ENCODE measurements around the gene CHKA. TPM values are rescaled to one million over a fixed set of nuclear protein-coding genes. Genes with fewer than 3 reads are reported as not detected.
A peak's percentile ranks its signal among the peaks of the same experiment; 100 is the strongest.

The CHKA gene
- total and polyA plus RNA-seq, 9 of the 15 experiments (the other 6 are each of a cell fraction or from before 2014, with no cell fraction given), result 3.6 to 37.0 (median 30.2) TPM

- TF ChIP-seq MNT (conservative IDR thresholded peaks at IDR 0.05) (no peak), CHD7 (IDR thresholded peaks at IDR 0.05; ENCODE audit: low read depth, low read length) (no peak), YBX1 (IDR thresholded peaks at IDR 0.05) (no peak), POU5F1 (IDR thresholded peaks at IDR 0.05; ENCODE audit: borderline replicate concordance, low read depth, low read length, partially characterized antibody) (no peak), ZNF740 (CRISPR knock-in tag; IDR thresholded peaks at IDR 0.05) (peak; percentile 68; the same call in 1 of the 2 replicates), ZNF740 (tag; IDR thresholded peaks at IDR 0.05) (no peak), MYNN (IDR thresholded peaks at IDR 0.05) (no peak), MYNN (CRISPR knock-in tag; IDR thresholded peaks at IDR 0.05) (no peak), MCM3 (IDR thresholded peaks at IDR 0.05) (no peak), HMBOX1 (IDR thresholded peaks at IDR 0.05) (no peak), BCOR (IDR thresholded peaks at IDR 0.05) (peak; percentile 70), ARID2 (IDR thresholded peaks at IDR 0.05) (no peak)
Observed at GRCh38 chr11:68008381-68009337, 112.5 kb downstream of the CHKA start (continued).
